Middle frontal gyrus (tissue), 1 donor: ENCODE measurements around the gene IL18RAP.

Source experiments
- DNase-seq: peaks from one replicate; pipeline ENCODE4 v3.0.0-alpha.2; 2015; ENCODE audit warnings: low spot score; ENCODE audit errors: extremely low spot score

IL18RAP gene

DNA sequence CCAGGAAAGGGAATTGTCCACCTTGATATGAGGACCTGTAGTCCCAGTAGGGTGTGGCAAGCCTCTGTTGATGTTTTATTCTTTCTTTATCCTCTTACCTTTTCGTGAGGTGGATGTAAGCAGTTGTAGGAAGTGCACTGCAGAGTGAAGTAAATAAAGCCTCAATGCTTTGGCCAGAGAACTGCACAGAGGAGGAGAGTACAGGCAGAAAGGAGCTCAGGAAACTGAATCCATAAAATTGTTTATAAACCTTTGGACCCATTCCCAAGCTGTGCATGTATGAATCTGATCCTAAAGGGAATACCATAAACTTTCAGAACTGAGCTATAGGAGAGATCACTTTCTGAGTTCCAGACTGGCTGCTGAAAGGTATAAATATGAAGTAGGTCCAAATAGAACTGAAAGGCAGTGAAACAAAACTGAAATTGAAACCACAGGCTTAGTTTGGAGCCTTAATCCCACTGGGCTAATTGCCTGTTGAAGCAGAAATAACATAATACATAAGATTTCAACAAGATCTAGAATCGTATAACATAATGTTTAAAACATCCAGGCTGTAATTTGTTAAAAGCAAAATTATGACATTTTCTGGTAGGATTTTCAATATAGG, 32.2 kb downstream of the IL18RAP start:
- DNase-seq, result no peak

DNA sequence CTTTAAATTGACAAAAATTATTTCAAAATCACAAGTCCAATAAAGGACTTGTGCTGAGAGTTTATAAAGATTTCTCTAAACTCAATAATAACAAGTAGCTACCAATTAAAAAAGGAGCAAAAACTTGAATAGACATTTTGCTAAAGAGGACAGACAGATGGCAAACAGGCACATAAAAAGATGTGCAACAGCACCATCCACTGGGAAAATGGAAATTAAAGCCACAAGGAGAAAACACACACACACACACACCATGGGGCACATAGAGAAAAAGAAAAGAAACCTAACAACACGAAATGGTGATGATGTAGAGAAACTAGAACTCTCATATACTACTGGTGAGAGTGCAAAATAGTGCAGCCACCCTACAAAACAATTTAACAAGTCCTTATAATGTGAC, 37.5 kb downstream of the IL18RAP start:
- DNase-seq, result no peak

DNA sequence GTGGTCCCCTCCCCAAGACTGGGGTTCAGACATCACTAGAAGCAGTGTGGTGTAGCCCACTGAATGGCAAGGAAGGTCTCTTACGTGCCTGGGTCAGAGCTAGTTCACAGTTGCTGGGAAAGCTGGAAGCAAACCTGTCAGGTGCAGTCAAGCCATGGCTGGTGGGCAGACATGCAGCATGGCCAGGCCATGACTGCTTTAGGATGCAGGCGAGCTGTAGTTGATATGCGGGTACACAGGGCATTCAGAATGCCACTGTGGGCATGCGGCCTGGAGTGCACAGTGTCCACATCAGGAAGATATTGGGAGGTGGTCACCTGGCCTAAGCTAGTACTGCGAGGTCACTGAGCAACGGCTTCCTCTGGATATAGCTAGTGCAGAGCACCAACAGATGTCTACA, 38.2 kb downstream of the IL18RAP start:
- DNase-seq, result no peak

DNA sequence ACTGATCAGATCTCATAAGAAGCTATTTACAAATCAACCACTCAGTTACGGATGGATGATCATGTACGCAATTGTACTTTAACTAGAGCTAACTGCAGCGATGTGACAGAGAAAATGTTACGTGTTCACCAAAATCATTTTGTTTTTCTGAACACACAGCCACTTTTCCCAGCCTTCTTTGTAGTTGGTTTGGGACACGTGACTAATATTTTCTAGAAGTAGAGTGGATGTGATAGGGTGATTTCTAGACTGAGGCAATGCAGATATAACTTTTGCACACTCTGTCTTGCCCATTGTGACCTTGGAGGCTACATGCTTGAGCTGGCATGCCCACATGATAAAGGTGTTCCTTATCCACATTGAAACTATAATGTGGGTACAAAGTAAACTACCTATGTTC, 40.2 kb downstream of the IL18RAP start:
- DNase-seq, result no peak

DNA sequence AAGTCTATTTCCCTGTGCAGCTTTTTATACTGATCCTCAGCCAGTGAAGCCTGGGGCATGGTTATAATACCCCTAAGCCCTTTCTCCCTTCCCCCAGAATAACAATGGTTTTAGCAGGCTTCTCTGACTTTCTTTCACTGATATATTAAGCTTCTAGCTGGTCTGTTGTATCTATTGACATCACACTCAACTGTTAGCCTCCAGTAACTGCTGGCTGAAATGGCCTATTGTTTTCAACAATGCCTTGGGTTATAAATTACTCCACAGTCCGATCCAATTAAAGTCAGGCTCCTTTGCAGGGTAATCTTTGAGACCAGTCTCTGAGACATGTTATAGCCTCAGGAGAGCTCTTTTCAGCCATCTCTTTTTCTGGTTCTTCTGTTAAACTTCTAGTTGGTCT, 47.2 kb downstream of the IL18RAP start:
- DNase-seq, result no peak

DNA sequence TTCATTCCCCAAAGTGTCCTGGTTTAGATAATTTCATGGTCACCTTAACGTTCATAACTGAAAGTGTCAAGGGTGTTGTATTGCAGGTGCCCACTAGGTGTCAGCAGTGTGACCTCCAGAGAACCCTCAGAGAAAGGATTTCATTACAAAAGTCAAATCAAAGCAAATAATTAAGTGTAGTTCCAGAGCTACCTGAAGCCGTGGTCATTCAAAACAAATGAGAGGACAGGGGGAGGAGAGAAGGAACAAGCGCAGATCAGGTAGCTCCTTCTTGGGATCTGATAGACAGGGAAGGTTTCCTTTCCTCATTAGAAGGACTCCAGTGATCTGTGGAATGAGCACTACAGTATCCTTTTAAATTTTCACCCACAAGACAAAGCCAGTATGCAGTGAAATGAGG, 50.1 kb downstream of the IL18RAP start, which contains the start of gene SLC9A4:
TSS of gene SLC9A4 (plus strand) at position 207 of the 400 bp plus-strand sequence. CDS start 534 bp downstream, outside the sequence.
- no peak for DNase-seq

DNA sequence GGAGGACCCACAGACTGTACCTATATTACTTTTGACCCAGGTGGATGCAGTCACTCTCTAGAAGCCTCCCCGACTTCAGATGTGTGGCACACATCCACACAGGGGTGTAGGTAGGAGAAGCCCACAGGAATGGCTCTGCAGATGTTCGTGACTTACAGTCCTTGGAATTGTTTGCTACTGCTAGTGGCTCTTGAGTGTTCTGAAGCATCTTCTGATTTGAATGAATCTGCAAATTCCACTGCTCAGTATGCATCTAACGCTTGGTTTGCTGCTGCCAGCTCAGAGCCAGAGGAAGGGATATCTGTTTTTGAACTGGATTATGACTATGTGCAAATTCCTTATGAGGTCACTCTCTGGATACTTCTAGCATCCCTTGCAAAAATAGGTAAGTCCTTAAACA, 50.7 kb downstream of the IL18RAP start:
- no peak for DNase-seq

DNA sequence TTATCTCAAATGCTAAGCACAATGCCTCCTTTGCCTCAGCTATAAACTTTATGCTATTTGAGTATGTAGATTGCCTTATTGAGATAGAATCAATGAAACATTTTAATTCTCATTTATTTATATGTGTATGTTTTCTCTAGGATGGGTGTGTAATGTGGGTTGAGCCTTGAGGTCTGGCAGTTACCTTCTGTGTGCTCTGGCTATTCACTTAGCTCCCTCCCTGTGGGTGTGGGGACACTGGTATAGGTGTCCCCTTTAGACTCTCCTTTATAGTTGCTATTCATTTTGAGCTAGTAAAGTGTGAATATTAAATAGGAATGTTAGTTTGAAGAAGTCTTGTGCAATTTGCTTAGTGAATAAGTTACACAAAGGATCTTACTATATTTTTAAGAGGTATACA, 51.8 kb downstream of the IL18RAP start:
- DNase-seq, result no peak

DNA sequence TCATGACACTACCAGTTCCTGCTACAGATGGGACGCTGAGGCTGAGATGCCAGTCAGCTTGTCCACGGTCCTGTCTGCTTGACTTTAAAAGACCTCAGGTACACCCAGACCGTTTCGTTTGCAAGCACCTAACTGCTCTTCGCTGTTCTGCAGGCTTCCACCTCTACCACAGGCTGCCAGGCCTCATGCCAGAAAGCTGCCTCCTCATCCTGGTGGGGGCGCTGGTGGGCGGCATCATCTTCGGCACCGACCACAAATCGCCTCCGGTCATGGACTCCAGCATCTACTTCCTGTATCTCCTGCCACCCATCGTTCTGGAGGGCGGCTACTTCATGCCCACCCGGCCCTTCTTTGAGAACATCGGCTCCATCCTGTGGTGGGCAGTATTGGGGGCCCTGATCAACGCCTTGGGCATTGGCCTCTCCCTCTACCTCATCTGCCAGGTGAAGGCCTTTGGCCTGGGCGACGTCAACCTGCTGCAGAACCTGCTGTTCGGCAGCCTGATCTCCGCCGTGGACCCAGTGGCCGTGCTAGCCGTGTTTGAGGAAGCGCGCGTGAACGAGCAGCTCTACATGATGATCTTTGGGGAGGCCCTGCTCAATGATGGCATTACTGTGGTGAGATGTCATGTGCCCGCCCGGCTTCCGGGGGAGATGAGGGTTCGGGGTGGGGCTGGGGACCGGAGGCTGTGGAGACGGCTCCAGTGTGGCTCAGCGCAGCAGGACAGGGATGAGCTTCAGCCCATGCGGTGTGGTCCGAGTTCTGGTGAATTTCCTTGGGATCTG, 55.9 kb downstream of the IL18RAP start:
- no peak for DNase-seq

DNA sequence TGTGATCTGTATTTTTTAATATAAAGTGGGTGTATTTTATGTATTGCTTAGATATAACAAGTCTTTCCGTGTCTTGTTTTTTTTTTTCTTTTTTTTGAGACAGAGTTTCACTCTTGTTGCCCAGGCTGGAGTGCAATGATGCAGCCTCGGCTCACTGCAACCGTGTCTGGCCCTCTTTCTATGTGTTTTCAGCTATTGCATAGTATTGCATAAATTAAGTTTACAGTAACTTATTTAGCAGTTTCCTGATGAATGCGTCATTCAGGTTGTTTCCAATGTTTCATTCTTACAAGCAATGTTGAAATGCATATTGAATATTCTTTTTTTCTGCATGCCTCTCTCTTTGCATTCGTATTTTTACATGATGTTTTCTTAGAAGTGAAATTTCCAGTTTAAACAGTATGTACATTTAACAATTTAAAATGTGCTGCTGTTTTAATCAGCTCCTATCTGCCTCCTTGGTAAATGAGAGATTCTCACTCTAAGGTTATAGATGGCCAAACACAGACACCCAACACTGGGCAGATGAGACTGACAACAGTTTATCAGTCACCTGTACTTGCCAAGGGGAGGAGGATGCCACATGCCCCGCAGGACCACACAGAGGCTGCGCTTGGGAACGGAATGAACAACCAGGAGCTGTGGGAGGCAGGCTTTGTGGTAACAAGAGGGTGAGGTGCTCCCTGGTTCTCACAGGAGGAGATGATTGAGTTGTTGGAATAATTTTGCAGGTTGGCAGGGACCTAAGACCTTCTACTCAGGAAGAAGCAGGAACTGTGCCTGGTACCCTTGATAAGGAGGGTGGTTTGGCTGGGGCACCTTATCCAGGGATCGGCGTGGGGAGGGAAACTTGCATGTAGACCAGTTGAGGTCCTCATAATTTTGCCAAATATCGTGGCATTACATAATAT, 57.6 kb downstream of the IL18RAP start:
- no peak for DNase-seq

DNA sequence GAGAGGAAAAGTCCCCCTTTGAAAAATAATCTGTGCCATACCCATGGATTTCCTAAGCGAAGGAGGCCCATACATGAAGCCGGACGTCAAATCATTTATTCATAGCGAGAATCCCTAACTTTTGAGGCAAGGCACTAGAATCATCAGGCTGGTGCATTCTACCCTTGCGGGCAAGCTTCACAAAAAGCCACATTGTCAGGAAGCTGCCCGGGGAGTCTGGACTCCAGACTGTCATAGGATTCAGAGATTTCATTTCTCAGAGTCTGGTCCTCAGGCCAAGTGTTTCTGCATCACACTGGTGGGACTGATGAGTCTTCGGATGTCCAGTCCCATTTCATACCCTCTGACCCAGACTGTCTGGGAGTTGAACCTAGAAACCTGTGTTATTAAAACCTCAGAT, 59.0 kb downstream of the IL18RAP start:
- no peak for DNase-seq

DNA sequence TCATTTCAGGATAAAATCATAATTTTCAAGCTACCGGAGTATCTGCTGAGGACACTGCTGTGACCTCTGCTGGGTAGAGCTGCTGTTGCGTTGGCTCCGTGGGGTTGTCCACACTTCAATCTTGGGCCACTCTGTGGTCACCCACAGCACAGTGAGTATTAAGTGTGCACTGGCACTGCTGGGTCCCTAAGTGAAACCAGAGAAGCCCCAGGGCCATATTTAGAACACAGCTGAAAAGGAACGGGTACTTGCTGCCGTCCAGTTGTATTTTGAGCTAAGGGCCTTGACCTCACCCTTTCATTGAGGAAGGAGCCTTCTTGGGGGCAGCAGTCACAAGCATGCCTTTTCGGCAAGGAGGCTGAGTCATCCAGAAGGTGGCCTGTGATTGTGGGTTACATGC, 60.1 kb downstream of the IL18RAP start:
- no peak for DNase-seq

DNA sequence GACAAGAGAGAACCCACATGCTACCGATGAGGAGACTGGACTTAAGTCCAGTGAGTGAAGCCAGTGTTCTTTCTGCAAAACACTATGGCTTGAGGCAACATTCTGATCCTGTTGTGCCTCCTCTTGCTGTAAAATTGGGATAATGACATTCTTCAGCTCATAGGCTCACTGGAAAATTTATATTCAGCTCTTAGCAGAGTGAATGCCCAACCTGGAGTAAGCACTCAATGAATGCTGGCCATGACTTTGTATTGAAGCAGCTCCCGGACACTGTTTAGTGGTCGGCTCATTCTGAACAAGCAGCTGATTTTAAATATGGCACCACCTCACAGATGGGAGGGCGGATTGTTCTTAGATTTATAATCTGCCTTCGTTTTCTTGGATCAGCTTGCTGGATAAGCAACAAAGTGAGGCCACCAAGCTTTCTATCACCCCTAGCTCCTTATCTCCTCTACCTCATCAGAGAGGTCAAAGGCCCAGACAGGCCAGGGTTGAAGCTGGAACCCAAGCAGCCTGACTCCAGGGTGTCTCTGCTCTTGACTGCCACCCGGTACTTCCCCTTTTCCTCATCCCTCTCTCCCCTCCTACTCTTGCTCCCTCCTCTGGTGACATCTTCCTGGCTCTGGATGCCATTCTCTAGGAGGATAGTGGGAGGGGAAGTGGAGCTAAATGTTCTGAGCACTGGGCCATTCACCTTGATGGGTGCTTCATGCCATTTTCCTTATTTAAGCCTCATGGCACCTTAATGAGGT, 61.5 kb downstream of the IL18RAP start:
- no peak for DNase-seq

DNA sequence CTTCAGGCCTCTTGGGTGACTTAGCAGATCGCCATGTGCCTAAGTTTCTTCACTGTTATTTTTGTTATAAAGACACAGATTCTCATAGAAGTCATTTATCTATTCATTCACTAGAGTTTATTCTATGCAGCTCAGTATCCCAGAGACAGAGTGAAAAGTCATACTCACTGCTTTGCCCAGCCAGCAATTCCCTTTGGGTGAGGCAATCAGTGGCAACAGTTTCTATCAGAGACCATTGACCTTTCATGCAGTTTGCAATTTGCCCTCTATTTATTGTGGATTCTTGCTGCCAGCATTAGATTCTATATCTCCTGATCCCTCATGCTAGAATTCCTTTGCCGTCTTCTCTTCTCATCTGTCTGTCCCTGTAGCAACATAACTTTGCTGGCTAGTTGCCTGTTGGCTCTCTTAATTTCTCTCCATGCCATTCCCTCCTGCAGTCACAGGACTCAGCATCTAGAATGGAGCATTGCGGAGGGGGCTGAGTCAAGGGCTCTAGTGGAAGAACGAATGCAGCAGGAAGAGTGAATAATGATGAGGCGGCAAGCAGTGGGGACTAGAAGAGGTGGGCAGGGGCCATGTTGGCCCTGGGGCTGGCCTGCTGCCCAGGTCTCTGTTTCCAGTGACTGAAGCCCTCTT, 62.3 kb downstream of the IL18RAP start:
- DNase-seq, result no peak

DNA sequence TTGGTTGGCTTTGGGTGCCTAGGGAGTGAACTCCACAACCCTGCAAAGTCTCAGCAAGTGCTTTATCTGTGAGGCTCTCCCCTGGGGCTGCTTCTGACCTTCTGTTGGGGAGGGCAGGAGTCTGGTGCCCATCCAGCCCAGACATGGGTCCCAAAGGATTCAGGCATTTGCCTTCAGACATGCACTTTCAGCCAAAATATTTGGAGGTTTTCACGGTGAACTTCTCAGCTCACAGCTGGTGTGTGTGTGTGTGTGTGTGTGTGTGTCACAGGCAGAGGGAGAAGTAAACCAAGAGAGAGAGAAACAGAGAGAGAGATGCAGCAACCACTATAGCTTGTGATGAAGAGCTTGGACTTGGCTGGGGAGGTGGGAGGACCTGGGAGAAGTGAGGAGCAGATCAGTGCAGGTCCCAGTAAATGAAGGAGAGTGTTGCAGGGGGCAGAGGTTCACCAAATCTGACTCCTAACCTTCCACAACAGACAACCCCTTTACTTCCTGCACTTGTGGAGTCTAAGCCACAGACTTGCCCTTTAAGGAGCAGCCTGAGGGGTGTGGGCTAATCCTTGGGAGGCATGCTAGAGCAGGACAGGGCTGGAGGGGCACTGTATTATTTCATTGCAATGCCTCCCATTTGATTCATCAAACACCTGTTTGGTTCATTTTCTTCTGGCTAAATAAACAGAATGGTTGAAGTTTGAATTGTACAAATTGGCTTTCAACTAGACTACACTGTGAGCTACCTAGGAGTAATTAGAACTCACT, 64.2 kb downstream of the IL18RAP start:
- DNase-seq, result no peak

DNA sequence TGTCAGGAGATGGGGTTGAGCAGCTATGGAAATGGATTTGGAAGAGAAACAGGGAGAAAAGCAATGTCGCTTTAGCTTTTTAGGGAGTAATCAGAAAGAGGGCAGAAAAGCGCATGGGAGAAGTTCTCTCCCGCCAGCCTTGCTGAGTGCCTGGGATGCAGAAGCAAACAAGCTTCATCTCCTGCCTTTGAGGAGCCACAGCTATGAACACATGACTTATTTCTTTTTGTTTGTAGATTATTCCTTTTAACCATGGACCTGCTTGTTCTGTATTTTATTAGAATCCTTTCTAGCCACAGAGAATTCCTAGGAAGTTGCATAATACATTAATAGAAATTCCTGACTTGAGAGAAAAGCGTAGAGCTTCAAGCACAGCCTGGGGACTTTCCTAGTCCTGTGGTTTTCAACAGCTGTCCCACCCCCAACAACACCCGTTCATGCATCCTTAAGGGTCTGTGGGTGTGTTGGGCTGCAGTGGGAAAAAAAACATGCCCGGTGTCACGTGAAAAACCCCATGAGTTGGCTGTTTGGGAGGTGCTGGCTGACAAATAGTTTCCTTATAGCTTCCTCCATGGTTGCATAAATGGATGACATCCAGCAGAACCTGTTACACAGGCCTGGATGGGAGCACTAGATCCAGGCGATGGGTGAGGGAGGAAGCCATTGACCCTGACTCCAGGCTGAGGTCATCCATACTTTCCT, 65.0 kb downstream of the IL18RAP start:
- no peak for DNase-seq

DNA sequence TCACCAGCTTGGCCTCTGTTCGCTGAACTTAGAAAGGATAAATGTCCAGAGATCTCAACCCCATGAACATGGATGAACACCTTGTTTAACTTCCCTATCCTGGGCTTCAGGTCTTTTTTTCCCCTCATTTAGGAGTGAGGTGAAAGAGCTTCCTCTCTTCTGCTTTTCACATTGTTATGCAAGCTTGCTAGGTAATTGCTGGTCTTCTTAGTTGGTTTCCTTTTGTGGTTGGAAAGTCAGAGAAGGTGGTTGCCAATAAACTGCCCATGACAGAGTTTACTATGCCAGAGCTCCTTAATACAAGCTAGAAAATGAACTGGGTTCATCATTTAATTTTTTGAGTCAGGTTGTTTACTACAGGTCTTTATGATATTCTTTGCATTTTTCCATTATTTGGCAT, 66.7 kb downstream of the IL18RAP start:
- DNase-seq, result no peak

DNA sequence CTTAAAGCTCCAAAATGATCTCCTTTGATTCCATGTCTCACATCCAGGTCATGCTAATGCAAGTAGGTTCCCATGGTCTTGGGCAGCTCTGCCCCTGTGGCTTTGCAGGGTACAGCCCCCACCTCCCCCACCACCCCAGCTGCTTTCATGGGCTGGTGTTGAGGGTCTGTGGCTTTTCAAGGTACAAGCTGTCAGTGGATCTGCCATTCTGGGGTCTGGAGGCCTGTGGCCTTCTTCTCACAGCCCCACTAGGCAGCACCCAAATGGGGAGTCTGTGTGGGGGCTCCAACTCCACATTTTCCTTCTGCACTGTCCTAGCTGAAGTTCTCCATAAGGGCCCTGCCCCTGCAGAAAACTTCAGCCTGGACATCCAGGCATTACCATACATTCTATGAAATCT, 69.0 kb downstream of the IL18RAP start:
- no peak for DNase-seq

DNA sequence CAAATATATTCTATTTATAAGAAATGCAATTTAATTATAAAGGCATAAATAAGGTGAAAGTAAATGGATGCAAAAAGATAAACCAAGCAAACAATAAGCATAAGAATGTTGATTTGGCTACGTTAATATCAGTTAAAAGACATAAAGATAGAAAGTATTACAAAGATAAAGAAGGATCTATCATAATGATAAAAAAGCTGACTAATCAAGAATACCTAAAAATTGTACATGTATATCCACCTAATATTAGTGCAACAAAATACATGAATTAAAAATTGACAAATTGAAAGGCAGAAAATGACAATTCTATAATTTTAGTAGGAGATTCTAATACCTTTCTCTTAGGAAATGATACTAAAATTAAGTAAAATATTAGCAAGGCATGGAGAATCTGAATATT, 71.6 kb downstream of the IL18RAP start:
- DNase-seq, result no peak

DNA sequence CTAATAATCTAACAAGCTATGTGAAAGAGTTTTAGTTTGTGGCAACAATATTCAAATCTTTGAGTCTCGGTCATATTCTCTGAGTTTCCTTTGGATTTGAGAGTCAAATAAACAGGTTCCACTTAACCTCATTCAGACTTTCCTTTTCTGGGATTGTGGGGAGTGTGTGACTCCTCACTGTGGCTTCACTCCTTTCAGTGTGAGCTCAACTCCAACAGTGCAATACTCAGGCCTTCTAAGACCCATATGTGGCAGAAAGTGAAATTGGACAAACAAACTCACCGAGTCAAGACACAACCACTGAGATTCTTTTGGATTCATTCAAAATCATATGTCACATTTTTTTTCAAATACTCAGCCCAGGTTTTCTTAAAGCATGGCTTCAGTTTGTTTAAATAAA, 75.5 kb downstream of the IL18RAP start:
- no peak for DNase-seq
